Neural progenitor cell (in vitro differentiated cells): ENCODE data around the gene ARHGEF12.

Experiments
- EZH2phosphoT487 ChIP-seq: fragments of 200-600 bp; sonication (generic); IDR thresholded peaks from 2 replicates; pipeline ENCODE4 v1.6.1; 2017; ENCODE audit warnings: antibody characterized with exemption
- TF ChIP-seq, protein P1 (sequence below): fragments of 200-600 bp; sonication (generic); IDR thresholded peaks from 2 replicates; pipeline ENCODE4 v1.5.1; 2017; ENCODE audit warnings: antibody characterized with exemption, mild to moderate bottlenecking

DNA sequence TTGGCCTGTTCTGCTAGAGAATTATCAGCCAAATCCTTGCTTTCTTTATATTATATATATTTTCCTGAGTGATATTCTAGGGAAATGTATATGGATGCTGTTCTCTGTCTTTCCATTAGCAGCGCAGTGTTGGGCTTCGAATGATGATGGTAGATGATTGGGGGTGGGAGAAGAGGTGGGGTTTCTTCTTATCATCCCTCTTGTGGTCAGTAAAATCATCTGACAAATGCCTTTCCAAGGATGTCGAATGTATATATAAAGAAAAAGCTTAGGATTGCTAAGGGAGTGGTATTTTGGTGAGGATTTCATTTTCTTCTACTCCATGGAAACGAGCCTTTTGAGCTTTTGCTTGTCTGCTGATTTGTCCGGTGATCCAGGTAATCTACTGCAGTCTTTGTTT lies 48.9 kb downstream of the ARHGEF12 start:
- TF ChIP-seq, protein P1, sequence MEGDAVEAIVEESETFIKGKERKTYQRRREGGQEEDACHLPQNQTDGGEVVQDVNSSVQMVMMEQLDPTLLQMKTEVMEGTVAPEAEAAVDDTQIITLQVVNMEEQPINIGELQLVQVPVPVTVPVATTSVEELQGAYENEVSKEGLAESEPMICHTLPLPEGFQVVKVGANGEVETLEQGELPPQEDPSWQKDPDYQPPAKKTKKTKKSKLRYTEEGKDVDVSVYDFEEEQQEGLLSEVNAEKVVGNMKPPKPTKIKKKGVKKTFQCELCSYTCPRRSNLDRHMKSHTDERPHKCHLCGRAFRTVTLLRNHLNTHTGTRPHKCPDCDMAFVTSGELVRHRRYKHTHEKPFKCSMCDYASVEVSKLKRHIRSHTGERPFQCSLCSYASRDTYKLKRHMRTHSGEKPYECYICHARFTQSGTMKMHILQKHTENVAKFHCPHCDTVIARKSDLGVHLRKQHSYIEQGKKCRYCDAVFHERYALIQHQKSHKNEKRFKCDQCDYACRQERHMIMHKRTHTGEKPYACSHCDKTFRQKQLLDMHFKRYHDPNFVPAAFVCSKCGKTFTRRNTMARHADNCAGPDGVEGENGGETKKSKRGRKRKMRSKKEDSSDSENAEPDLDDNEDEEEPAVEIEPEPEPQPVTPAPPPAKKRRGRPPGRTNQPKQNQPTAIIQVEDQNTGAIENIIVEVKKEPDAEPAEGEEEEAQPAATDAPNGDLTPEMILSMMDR, result no peak
- no peak for TF ChIP-seq EZH2phosphoT487
